Fibroblast of the conjunctiva (primary cell): ENCODE results near the gene XRRA1.
A peak's percentile ranks its signal among the peaks of the same experiment; 100 is the strongest.
"Not testable (repeated sequence)": the region's sequence is repeated elsewhere in the genome, so short reads cannot be mapped to it uniquely, and the experiment has no call there.

Experiments
- DNase-seq: peaks from one replicate; pipeline ENCODE4 v3.0.0-alpha.2; 2010; ENCODE audit warnings: low read depth

XRRA1 gene

GRCh38 chr11:74948898-74949752, at the start of gene XRRA1, which contains the start of gene SPCS2:
XRRA1 (minus strand) TSS chr11:74949091; CDS start chr11:74940878, 8,213 bp downstream.
SPCS2 (plus strand) TSS chr11:74949266; CDS start chr11:74949286, 20 bp downstream.
- DNase-seq: peak; percentile 97

DNA sequence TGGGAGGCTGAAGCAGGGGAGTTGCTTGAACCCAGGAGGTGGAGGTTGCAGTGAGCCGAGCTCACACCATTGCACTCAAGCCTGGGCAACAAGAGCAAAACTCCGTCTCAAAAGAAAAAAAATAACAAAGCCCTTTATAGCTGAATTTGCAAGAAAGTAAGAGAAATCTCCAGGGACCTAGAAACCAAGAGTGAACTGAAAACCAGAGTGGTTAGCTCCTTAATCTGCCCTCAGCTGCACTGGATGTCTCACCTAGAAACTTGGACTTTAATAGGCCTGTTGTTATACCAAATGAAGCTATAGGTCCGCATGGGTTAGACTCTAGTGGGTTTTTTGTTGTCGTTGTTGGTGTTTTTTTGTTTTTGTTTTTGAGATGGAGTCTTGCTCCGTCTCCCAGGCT, 44.0 kb upstream of the XRRA1 start:
- DNase-seq: no peak

- DNase-seq: no peak
These were observed 42.0 kb upstream of the XRRA1 start for GRCh38 chr11:74990941-74991340.

DNA sequence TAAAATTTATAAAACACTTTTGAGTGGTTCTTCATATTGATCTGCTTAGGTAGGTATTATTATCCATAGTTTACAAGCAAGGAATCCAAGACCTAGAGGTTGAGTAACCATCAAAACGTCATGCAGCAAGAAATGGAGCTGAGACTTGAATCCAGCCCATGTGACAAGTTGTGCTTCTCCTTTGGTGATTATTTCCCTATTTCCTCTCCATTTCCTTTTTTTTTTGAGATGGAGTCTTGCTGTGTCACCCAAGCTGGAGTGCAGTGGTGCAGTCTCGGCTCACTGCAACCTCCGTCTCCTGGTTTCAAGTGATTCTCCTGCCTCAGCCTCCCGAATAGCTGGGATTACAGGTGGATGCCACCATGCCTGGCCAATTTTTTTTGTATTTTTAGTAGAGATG, 41.3 kb upstream of the XRRA1 start:
- not testable (repeated sequence) for DNase-seq

GRCh38 chr11:74989260-74989638, 40.4 kb upstream of the XRRA1 start:
- no peak for DNase-seq

DNA sequence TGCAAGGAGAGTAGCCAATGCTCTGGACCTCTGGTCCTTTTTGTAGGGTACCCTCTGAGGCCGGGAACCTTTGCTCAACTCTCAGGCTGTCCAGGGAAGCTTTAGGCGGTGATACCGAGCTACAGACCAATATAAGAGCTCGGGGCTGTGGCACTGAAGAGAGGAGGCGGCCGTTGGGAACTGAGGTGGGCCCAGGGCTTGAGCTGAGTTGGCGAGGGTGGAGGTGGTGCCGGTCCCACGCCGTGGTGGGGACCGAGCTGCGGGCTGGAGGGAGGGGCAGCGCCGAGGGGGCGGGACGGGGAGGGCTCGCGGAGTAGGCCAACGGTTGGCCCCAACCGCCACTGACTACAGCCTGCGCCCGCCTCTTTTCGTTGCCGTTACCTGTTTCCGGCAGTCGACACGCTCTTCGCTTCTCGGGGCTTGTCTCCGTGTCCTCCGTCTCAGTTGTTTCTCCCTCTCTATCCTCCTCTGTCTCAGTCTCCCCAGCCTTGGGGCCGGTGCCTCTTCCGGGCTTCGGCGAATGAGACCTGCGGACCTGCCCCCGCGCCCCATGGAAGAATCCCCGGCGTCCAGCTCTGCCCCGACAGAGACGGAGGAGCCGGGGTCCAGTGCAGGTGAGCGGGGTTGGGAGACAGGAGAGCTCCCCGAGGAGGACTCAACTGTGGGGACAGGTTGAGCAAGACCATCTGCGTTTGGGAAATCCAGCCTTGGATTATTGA, 39.8 kb upstream of the XRRA1 start, which contains the start of gene NEU3:
TSS of gene NEU3 (plus strand) at position 393 of the 719 bp plus-strand sequence. CDS start at position 521, 128 bp downstream.
- peak; percentile 50 for DNase-seq

- no peak for DNase-seq
These were observed 35.8 kb upstream of the XRRA1 start for GRCh38 chr11:74984730-74985129.

DNA sequence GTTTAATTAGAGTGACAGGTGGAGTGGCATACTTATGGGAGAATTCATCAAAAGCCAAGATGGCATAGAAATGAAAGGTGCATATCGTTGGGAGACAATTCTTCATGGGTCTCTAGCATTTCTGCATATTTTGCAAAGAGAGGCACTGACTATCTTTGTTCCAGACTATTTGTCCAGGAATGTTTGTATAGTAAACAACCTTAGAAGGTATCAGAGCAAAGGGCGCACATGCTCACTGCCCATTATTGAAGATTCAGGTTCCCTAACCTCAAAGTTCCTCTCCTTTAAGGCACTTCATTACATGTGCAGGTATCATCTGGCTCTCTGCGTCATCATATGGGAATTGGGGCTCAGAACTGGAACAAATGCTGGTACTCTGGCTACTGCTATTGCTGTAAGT, 35.2 kb upstream of the XRRA1 start:
- no peak for DNase-seq

GRCh38 chr11:74981888-74982287, 33.0 kb upstream of the XRRA1 start:
- DNase-seq: no peak

DNA sequence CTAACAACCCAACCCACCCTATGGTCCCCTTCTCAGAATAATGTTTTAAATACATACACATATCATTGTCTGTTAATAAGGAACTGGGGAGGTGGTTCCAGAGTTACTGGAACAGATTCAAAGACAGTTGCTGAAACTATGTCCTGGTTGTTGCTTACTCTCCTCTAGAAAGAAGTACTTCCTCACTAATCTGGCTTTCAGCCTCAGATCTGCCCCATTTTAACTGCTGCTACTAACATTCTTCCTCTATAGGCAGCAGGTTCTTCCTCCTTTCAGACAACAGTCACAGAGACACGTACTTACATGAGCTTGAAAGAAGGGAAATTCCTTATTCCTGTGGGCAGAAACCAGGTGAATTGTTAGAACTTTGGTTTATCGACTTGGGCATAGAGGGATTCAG, 31.7 kb upstream of the XRRA1 start:
- no peak for DNase-seq

DNA sequence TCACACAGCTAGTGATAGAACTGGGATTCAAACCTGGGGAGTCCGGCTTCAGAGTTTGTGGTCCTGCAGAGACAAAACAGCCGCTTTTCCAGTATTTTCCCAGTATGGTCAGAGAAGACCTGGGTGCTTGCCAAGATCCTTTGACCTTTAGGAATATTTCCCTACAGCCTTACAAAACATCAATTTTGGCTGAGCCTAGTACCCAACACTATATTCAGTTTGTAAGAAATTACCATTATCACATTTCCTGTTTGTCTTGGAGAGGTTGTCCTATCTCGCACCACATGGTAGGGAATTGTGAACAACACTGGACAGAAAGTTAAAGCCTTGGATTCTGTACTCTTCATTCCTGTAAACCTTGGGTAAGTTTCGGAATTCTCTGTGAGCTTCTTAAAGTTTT, 29.1 kb upstream of the XRRA1 start:
- no peak for DNase-seq

- no peak for DNase-seq
These were observed 22.5 kb upstream of the XRRA1 start for GRCh38 chr11:74971424-74971823.

DNA sequence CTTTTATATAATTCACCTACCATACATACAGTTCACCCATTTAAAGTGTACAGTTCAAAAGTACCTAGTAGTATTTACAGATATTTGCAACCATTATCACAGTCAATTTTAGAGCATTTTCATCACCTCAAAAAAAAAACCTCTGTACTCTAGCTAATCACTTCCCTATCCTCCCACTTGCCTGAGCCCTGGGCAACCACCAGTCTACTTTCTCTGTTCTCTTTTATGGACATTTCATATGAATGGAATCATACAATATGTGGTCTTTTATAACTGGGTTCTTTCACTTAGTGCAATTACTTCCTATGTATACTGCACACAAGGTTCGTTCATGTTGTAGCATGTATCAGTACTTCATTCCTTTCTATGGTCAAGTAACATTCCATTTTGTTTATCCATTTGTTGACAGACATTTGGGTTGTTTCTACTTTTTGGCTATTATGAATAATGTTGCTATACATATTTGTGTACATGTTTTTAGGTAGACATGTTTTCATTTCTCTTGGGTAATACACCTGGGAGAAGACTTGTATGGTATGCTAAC, 22.0 kb upstream of the XRRA1 start:
- no peak for DNase-seq

DNA sequence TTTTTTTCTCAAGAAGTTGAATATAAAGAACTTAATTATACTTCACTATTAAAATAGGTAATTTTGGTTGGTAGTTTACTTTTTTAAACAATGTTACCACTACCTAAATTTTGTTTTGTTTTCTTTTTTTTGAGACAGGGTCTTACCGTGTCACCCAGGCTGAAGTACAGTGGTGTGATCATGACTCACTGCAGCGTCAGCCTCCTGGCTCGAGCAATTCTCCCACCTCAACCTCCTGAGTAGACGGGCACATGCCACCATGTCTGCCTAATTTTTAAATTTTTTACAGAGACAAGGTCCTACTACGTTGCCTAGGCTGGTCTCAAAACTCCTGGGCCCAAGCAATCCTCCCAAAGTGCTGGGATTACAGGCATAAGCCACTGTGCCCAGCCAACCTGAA, 17.8 kb upstream of the XRRA1 start:
- DNase-seq: no peak

DNA sequence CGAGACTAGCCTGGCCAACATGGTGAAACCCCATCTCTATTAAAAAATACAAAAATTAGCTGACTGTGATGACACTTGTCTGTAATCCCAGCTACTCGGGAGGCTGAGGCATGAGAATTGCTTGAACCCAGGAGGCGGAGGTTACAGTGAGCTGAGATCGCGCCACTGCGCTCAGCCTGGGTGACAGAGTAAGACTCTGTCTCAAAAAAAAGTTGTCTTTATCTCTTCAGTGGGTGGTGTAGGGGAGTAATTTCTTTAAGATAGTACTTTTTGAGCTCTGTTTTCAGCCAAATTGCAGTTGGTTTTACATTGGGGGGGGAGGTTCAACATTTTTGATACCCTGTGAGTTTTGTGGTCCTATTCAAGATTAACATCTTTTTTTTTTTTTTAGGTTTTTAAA, 11.2 kb upstream of the XRRA1 start:
- DNase-seq: not testable (repeated sequence)

GRCh38 chr11:74957937-74958629, 9.2 kb upstream of the XRRA1 start:
- no peak for DNase-seq

DNA sequence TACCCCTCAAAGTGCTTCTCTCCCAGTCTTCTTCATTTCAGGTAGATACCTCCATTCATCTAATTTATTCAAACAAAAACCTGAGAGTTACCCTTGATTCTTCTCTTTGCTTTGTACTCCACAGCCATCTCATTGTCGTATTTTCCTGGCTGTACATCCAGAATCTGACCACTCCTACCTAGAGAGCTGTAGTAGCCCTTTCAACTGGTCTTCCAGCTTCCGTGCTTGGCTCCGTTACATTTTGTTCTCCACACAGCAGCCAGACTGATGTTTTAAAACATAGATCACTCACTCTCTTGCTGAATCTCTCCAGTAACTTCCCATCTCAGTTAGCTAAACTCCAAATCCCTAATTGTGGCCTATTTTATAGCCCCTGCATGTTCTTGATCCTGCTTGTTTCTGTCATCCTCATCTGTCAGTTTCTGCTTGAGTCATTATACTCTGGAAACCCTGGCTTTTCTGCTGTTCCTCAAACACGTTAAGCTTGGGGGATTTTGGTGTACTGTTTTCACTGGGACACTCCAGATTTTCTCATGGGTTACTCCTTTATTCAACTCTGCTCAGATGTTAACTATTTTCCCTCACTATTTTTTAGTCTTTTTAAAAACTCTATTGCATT, 7.6 kb upstream of the XRRA1 start:
- DNase-seq: no peak

- no peak for DNase-seq
These were observed 5.3 kb upstream of the XRRA1 start for GRCh38 chr11:74954199-74954598.

- no peak for DNase-seq
These were observed 4.6 kb upstream of the XRRA1 start for GRCh38 chr11:74953451-74953850.

- DNase-seq: no peak
These were observed 3.9 kb upstream of the XRRA1 start for GRCh38 chr11:74952752-74953151.

DNA sequence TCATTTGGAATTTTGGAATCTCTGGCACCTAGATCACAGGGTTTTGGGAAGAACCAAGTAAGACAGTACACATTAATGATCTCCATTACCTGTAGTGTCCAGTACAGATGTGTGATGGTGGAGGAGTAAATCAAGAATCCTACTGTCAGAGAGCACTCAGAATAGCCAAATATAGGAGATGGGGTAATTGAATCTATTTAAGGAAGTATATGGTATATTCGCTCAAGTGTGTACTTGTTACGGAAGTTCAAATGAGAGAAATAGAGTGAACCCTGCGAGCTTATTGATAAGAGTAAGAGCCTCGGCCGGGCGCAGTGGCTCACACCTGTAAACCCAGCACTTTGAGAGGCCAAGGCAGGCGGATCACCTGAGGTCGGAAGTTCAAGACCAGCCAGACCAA, 2.3 kb upstream of the XRRA1 start:
- no peak for DNase-seq
